Tibial artery (tissue), 4 donors: Measurements from ENCODE around the gene PIP4K2A.

Experiments used
- DNase-seq, 2 donors: peaks; one replicate each; pipeline ENCODE4 v3.0.0-alpha.2; 2019
- H3K27ac ChIP-seq, 2 donors: fragments of 200-600 bp; sonication (generic) in 1 of 2; 1 replicate in 1 of 2; 2 replicates in 1 of 2; pipeline ENCODE4 v1.5.1; 2018 to 2019; ENCODE audit warnings: mild to moderate bottlenecking in 1 of 2
- H3K27me3 ChIP-seq, 2 donors: fragments of 200-600 bp; sonication (generic) in 1 of 2; one replicate each; pipeline versions ENCODE4 v1.5.1 to v1.6.0; 2016 to 2019
- H3K36me3 ChIP-seq, 3 donors: fragments of 200-600 bp; sonication (generic) in 2 of 3; one replicate each; pipeline ENCODE4 v1.5.1; 2016 to 2019; ENCODE audit warnings: mild to moderate bottlenecking in 2 of 3
- H3K4me1 ChIP-seq, 4 donors: fragments of 200-600 bp; sonication (generic) in 2 of 4; 1 replicate in 3 of 4; 2 replicates in 1 of 4; pipeline ENCODE4 v1.5.1; 2016 to 2019
- H3K4me3 ChIP-seq, 2 donors: fragments of 200-600 bp; sonication (generic) in 1 of 2; 1 replicate in 1 of 2; 2 replicates in 1 of 2; pipeline ENCODE4 v1.5.1; 2018 to 2019; ENCODE audit warnings: mild to moderate bottlenecking in 2 of 2
- H3K9me3 ChIP-seq, 3 donors: fragments of 200-600 bp; sonication (generic) in 1 of 3; one replicate each; pipeline ENCODE4 v1.5.1; 2016 to 2019
- intact Hi-C: fragments of 100-400 bp; cut with DNase I; formaldehyde crosslinking; loops from one replicate; pipeline ENCODE4 v1.15.0; 2023; ENCODE audit warnings: low total_unique reads
- TF ChIP-seq, protein P1 (sequence below), 2 experiments: fragments of 200-600 bp in 1 of 2; fragments of 450-650 bp in 1 of 2; IDR thresholded peaks; one replicate each; pipeline ENCODE4 v1.5.1; 2017 to 2019; ENCODE audit warnings: antibody characterized with exemption in 2 of 2, mild to moderate bottlenecking in 1 of 2, moderate library complexity in 1 of 2

PIP4K2A gene

DNA sequence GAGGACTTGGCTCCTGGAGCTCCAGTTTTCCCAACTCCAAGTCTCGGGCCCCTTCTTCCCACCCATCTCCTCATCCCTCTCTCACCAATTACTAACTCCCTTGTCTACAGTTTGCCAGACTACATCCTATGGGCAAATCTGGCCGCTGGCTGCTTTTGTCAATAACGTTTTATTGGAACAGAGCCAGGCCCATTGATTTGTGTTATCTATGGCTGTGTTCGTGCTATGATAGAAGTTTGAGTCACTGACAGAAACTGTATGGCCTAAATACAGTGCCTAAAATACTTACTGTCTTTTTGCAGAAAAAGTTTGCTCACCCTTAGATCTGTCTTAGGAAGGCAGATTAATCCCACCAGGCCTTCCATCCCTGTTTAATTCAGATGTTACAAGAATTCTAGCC, 71.3 kb downstream of the PIP4K2A start:
- Histone ChIP-seq H3K4me1 (peaks cover 0 to 26% (median 9%) of the 10 kb centered on the region in 4 donors), H3K27me3 (no peaks in the 10 kb centered on the region), H3K36me3 (no peaks in the 10 kb centered on the region), H3K27ac (no peak overlapping the region), H3K4me3 (no peak overlapping the region), H3K9me3 (no peaks in the 10 kb centered on the region)
- intact Hi-C loops, result no loop called here
- no peak for DNase-seq
- TF ChIP-seq, protein P1, sequence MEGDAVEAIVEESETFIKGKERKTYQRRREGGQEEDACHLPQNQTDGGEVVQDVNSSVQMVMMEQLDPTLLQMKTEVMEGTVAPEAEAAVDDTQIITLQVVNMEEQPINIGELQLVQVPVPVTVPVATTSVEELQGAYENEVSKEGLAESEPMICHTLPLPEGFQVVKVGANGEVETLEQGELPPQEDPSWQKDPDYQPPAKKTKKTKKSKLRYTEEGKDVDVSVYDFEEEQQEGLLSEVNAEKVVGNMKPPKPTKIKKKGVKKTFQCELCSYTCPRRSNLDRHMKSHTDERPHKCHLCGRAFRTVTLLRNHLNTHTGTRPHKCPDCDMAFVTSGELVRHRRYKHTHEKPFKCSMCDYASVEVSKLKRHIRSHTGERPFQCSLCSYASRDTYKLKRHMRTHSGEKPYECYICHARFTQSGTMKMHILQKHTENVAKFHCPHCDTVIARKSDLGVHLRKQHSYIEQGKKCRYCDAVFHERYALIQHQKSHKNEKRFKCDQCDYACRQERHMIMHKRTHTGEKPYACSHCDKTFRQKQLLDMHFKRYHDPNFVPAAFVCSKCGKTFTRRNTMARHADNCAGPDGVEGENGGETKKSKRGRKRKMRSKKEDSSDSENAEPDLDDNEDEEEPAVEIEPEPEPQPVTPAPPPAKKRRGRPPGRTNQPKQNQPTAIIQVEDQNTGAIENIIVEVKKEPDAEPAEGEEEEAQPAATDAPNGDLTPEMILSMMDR (IDR thresholded peaks at IDR 0.05), result no peak

DNA sequence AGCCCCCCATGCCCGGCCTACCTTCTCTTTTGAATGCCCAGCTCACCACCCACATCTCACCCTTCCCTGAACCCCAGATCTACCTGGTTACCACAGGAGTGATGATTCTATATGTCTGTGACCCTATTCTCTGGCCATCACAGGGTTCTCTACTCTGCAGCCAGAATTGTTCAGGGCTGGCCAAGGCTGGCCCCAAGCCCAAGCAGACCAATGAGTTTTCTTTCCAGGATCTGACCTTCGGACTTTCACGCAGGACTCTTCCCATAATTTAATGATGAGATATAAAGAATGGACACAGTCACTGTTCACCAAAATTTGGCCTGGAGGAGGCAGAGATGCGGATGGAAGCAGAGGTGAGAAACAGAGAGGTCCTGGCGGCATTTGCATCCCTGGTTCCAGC, 72.6 kb downstream of the PIP4K2A start:
- TF ChIP-seq, protein P1 (IDR thresholded peaks at IDR 0.05), result no peak
- DNase-seq, result no peak
- Histone ChIP-seq H3K9me3 (no peaks in the 10 kb centered on the region), H3K27ac (no peak overlapping the region), H3K4me3 (no peak overlapping the region), H3K4me1 (peaks cover 0 to 24% (median 5%) of the 10 kb centered on the region in 4 donors), H3K27me3 (no peaks in the 10 kb centered on the region), H3K36me3 (no peaks in the 10 kb centered on the region)
- intact Hi-C loops, result no loop called here

DNA sequence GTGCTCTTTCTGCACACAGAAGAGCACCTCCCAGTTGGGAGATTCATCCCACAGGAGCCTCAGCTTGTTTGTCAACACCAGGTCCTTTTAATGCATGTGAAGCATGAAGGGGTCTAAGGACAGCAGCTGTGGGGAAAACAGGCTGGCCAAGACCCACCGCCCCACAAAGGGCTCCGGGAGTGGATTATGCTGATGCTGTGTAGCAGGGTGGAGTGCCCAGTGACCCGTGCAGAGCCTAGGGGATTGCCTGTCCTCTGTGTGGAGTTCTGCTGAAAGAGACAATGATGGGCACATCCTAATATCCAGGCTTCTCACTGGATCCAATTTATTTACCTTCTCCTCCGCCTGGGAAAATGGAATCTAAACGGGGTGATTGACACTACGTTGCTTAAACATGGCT, 74.0 kb downstream of the PIP4K2A start:
- H3K4me1 ChIP-seq, result peaks cover 0 to 24% (median 5%) of the 10 kb centered on the region in 4 donors
- H3K36me3 ChIP-seq, result no peaks in the 10 kb centered on the region
- H3K27me3 ChIP-seq, result no peaks in the 10 kb centered on the region
- intact Hi-C loops, result no loop called here
- H3K27ac ChIP-seq, result no peak overlapping the region
- TF ChIP-seq, protein P1 (IDR thresholded peaks at IDR 0.05), result no peak
- no peak overlapping the region for H3K4me3 ChIP-seq
- no peak for DNase-seq
- no peaks in the 10 kb centered on the region for H3K9me3 ChIP-seq

GRCh38 chr10:22638863-22639262, 75.5 kb downstream of the PIP4K2A start:
- Histone ChIP-seq H3K4me1 (peaks cover 0 to 20% (median 5%) of the 10 kb centered on the region in 4 donors), H3K36me3 (no peaks in the 10 kb centered on the region), H3K9me3 (no peaks in the 10 kb centered on the region), H3K27me3 (no peaks in the 10 kb centered on the region), H3K4me3 (no peak overlapping the region), H3K27ac (no peak overlapping the region)
- DNase-seq, result no peak
- intact Hi-C loops, result no loop called here
- TF ChIP-seq, protein P1 (IDR thresholded peaks at IDR 0.05), result no peak

- no peak for DNase-seq
- intact Hi-C loops, result no loop called here
- TF ChIP-seq, protein P1 (IDR thresholded peaks at IDR 0.05), result no peak
- Histone ChIP-seq H3K4me1 (peaks cover 0 to 28% (median 5%) of the 10 kb centered on the region in 4 donors), H3K9me3 (no peaks in the 10 kb centered on the region), H3K27me3 (no peaks in the 10 kb centered on the region), H3K27ac (no peak overlapping the region), H3K4me3 (no peak overlapping the region), H3K36me3 (no peaks in the 10 kb centered on the region)
These were observed 76.9 kb downstream of the PIP4K2A start for GRCh38 chr10:22637491-22637890.

- TF ChIP-seq, protein P1 (IDR thresholded peaks at IDR 0.05), result no peak
- Histone ChIP-seq H3K4me1 (peaks cover 0 to 45% (median 5%) of the 10 kb centered on the region in 4 donors), H3K36me3 (no peaks in the 10 kb centered on the region), H3K4me3 (no peak overlapping the region), H3K9me3 (no peaks in the 10 kb centered on the region), H3K27ac (no peak overlapping the region), H3K27me3 (no peaks in the 10 kb centered on the region)
- DNase-seq, result no peak
- intact Hi-C loops, result no loop called here
These were observed 78.7 kb downstream of the PIP4K2A start for GRCh38 chr10:22635650-22636049.
